Gastrocnemius medialis (tissue), 4 donors: Measurements from ENCODE around the gene RIOX2. TPM values are rescaled to one million over a fixed set of nuclear protein-coding genes. Genes with fewer than 3 reads are reported as not detected.

Experiments used
- ATAC-seq, 2 donors: fragments of 150-250 bp; one replicate each; pipeline ENCODE4 v1.9.1; 2016
- DNase-seq, 2 donors: peaks; one replicate each; pipeline ENCODE4 v3.0.0-alpha.2; 2019
- H3K27ac ChIP-seq, 4 donors: fragments of 200-600 bp; sonication (generic); 1 replicate in 1 of 4; 2 replicates in 3 of 4; pipeline ENCODE4 v1.5.1; 2016 to 2018; ENCODE audit warnings: mild to moderate bottlenecking in 2 of 4, moderate library complexity in 1 of 4
- H3K27me3 ChIP-seq, 3 donors: fragments of 200-600 bp; sonication (generic) in 2 of 3; 1 replicate in 1 of 3; 2 replicates in 2 of 3; pipeline versions ENCODE4 v1.5.1 to v1.6.0; 2016 to 2019; ENCODE audit warnings: mild to moderate bottlenecking in 1 of 3, moderate library complexity in 1 of 3
- H3K36me3 ChIP-seq, 2 donors: fragments of 200-600 bp; sonication (generic) in 1 of 2; one replicate each; pipeline ENCODE4 v1.5.1; 2017 to 2018
- H3K4me1 ChIP-seq, 2 donors: fragments of 200-600 bp; sonication (generic) in 1 of 2; one replicate each; pipeline ENCODE4 v1.5.1; 2016 to 2017; ENCODE audit warnings: mild to moderate bottlenecking in 2 of 2
- H3K4me3 ChIP-seq, 4 donors: fragments of 200-600 bp; sonication (generic) in 3 of 4; 1 replicate in 1 of 4; 2 replicates in 3 of 4; pipeline ENCODE4 v1.5.1; 2016 to 2019; ENCODE audit warnings: mild to moderate bottlenecking in 2 of 4
- H3K9me3 ChIP-seq, 3 donors: fragments of 200-600 bp; sonication (generic) in 2 of 3; 1 replicate in 1 of 3; 2 replicates in 2 of 3; pipeline ENCODE4 v1.5.1; 2016 to 2019
- CTCF ChIP-seq, 5 experiments: fragments of 450-650 bp in 3 of 5; fragments of 200-600 bp in 2 of 5; sonication (generic) in 2 of 5; IDR thresholded peaks in 4 of 5; conservative IDR thresholded peaks in 1 of 5; 1 replicate in 4 of 5; 2 replicates in 1 of 5; pipeline ENCODE4 v1.5.1; 2016 to 2019; ENCODE audit warnings: antibody characterized with exemption in 5 of 5, mild to moderate bottlenecking in 3 of 5, moderate library complexity in 3 of 5
- POLR2A ChIP-seq, 2 donors: fragments of 450-650 bp; IDR thresholded peaks; one replicate each; pipeline ENCODE4 v1.6.1; 2017; ENCODE audit warnings: antibody characterized with exemption in 2 of 2, mild to moderate bottlenecking in 2 of 2, moderate library complexity in 2 of 2
- in situ Hi-C, 4 donors: fragments of 200-750 bp; cut with MboI; loops; one replicate each; pipeline versions ENCODE4 v1.15.0 to v1.8.0; 2017; ENCODE audit warnings: low sequenced_read_pairs in 4 of 4
- intact Hi-C: fragments of 100-400 bp; cut with DNase I; formaldehyde crosslinking; loops from one replicate; pipeline ENCODE4 v1.15.1; 2023; ENCODE audit warnings: low total_unique reads
- total RNA-seq, 4 donors: library from RNA; depleted of rRNA; stranded (reverse); fragments of >200 nt; gene quantifications; one replicate each; pipeline versions ENCODE4 v1.1.0 to v1.2.3, GENCODE V29; 2016

RIOX2 gene
- total RNA-seq, 4 donors from 2014 or later: 27.4 to 57.3 (median 49.6) TPM

DNA sequence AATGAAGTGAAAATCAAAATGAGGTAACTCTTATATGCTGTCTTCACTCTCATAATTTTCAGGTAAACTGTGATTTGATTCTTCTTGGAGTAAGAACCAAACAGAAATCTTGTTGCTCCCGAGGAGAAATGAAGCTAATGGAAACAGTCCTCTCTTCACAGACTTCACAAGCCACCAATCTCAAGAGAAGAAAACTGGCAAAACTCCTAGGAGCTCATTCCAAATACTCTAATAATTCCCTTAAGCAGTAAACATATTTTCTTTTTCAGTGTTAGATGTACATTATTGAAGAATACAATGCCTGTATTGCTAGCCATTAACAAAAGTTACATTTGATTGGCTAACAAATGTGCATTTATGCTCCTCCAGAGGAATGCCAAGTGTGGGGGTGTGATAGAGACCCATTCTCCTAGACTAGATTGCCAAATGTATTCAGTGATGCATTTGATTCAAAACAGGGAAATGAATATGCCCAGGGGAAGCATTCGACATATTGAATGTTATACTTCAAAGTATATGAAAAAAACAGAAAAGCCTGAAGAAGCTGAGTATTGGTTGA lies 11.8 kb upstream of the RIOX2 start:
- H3K4me3 ChIP-seq: no peak overlapping the region
- intact Hi-C loops: no loop called here

DNA sequence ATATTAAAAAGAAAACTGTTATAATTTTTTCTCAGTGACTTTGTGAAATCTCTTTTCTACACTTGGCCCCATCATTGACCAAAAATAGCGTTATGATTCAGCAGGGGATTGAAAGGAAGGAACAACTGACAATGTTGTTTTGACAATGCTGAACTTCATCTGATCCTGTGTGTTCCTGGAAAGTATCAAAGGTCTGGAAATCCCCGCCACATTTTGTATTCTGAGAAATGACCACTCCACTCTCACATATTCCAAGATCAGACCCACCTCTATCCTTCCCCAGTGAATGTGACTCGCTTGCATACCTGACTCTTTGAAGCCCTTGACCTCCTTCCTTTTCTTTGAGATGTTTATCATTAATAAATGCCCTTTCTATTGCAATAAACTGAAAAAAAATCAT lies 9.7 kb upstream of the RIOX2 start:
- H3K27ac ChIP-seq: peak overlapping the region; percentile 35 to 77 (median 56)

More for the DNA sequence above, 11.8 kb upstream of the RIOX2 start:
- no peaks in the 10 kb centered on the region for H3K9me3 ChIP-seq
- in situ Hi-C loops: no loop called here
- H3K36me3 ChIP-seq: no peaks in the 10 kb centered on the region
- no peak for ATAC-seq
- no peak overlapping the region for H3K27ac ChIP-seq
- H3K27me3 ChIP-seq: no peaks in the 10 kb centered on the region
- peaks cover 6 to 19% of the 10 kb centered on the region in 2 donors for H3K4me1 ChIP-seq
- no peak for DNase-seq
- TF ChIP-seq POLR2A (IDR thresholded peaks at IDR 0.05): no peak
- no peak for TF ChIP-seq CTCF (IDR thresholded peaks at IDR 0.05 in 4 of 5, conservative IDR thresholded peaks at IDR 0.05 in 1 of 5)

GRCh38 chr3:97979610-97980009 lies 7.4 kb upstream of the RIOX2 start:
- intact Hi-C loops (loop anchor here (5.0 kb wide), 1 partner anchor 1973 kb away; no protein-coding TSS in a partner anchor), in situ Hi-C loops (no loop called here)
- H3K36me3 ChIP-seq: no peaks in the 10 kb centered on the region
- peaks cover 6 to 19% of the 10 kb centered on the region in 2 donors for H3K4me1 ChIP-seq
- ATAC-seq (peak in 1 of 2 donors; percentile 25), DNase-seq (no peak)
- no peaks in the 10 kb centered on the region for H3K27me3 ChIP-seq
- H3K27ac ChIP-seq: no peak overlapping the region
- H3K4me3 ChIP-seq: no peak overlapping the region
- TF ChIP-seq CTCF (IDR thresholded peaks at IDR 0.05 in 4 of 5, conservative IDR thresholded peaks at IDR 0.05 in 1 of 5) (no peak), POLR2A (IDR thresholded peaks at IDR 0.05) (no peak)
- H3K9me3 ChIP-seq: no peaks in the 10 kb centered on the region

More for the DNA sequence above, 9.7 kb upstream of the RIOX2 start:
- no peak overlapping the region for H3K4me3 ChIP-seq
- peaks cover 6 to 19% of the 10 kb centered on the region in 2 donors for H3K4me1 ChIP-seq
- H3K9me3 ChIP-seq: no peaks in the 10 kb centered on the region
- TF ChIP-seq POLR2A (IDR thresholded peaks at IDR 0.05) (no peak), CTCF (IDR thresholded peaks at IDR 0.05 in 4 of 5, conservative IDR thresholded peaks at IDR 0.05 in 1 of 5) (no peak)
- in situ Hi-C loops: no loop called here
- H3K27me3 ChIP-seq: no peaks in the 10 kb centered on the region
- H3K36me3 ChIP-seq: no peaks in the 10 kb centered on the region
- peak; percentile 97 for ATAC-seq
- intact Hi-C loops: no loop called here
- DNase-seq: peak in 1 of 2 donors; percentile 13

DNA sequence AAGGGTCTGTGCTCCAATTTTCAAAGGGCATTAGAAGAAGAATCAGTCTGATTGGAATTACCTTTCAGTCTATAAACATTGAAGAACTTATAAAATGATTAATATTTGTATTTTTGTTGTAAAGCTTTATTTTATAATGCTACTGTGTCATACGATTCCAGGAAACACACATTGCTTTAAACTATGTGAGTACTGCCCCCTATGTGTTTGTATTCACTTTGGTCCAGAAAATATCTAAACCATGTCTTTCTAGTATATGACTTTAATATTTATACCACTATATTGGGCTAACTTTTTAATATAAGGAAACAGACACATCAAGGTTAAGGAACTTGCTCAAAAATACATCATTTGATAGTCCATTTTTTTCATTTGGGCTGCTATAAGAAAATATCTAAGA lies 3.2 kb upstream of the RIOX2 start:
- ATAC-seq (no peak), DNase-seq (no peak)
- Histone ChIP-seq H3K9me3 (no peaks in the 10 kb centered on the region), H3K27me3 (no peaks in the 10 kb centered on the region), H3K4me3 (no peak overlapping the region), H3K27ac (no peak overlapping the region), H3K4me1 (peaks cover 9 to 14% of the 10 kb centered on the region in 2 donors), H3K36me3 (no peaks in the 10 kb centered on the region)
- TF ChIP-seq CTCF (IDR thresholded peaks at IDR 0.05 in 4 of 5, conservative IDR thresholded peaks at IDR 0.05 in 1 of 5) (no peak), POLR2A (IDR thresholded peaks at IDR 0.05) (no peak)
- in situ Hi-C loops: no loop called here
- intact Hi-C loops: loop anchor here (5.0 kb wide), 1 partner anchor 1977 kb away; no protein-coding TSS in a partner anchor
